DMS53 treated with DMSO at 0.1 percent for 48 hours (cell line): ENCODE data around the gene IGFALS.
"Not testable (repeated sequence)": the region's sequence is repeated elsewhere in the genome, so short reads cannot be mapped to it uniquely, and the experiment has no call there.

ENCODE experiments used
- DNase-seq: peaks from one replicate; lab custom pipeline; 2025; ENCODE audit not compliant: unreplicated experiment; lab: John Stamatoyannopoulos, UW

The IGFALS gene

GRCh38 chr16:1818204-1818872 is 24.8 kb upstream of the IGFALS start:
- no peak for DNase-seq

- DNase-seq: no peak
Measured at GRCh38 chr16:1817716-1818115, 24.2 kb upstream of the IGFALS start.

- no peak for DNase-seq
Measured at GRCh38 chr16:1817276-1817589, 23.7 kb upstream of the IGFALS start.

GRCh38 chr16:1816396-1817275 is 23.1 kb upstream of the IGFALS start:
- DNase-seq: no peak

- DNase-seq: no peak
Measured at GRCh38 chr16:1815461-1815860, 22.0 kb upstream of the IGFALS start.

- peak; percentile 19 for DNase-seq
Measured at GRCh38 chr16:1812732-1813163, 19.2 kb upstream of the IGFALS start.

GRCh38 chr16:1810536-1810935 is 17.0 kb upstream of the IGFALS start:
- no peak for DNase-seq

- DNase-seq: no peak
Measured at GRCh38 chr16:1810106-1810505, 16.6 kb upstream of the IGFALS start.

GRCh38 chr16:1809281-1809801 is 15.8 kb upstream of the IGFALS start:
- no peak for DNase-seq

GRCh38 chr16:1808691-1809090 is 15.2 kb upstream of the IGFALS start:
- DNase-seq: no peak

GRCh38 chr16:1807626-1808025 is 14.1 kb upstream of the IGFALS start:
- DNase-seq: no peak

GRCh38 chr16:1800701-1801100 is 7.2 kb upstream of the IGFALS start:
- DNase-seq: no peak

- not testable (repeated sequence) for DNase-seq
Measured at GRCh38 chr16:1799263-1799662, 5.8 kb upstream of the IGFALS start.

- DNase-seq: no peak
Measured at GRCh38 chr16:1794908-1795666, 1.6 kb upstream of the IGFALS start.

GRCh38 chr16:1794221-1794871 is 841 bp upstream of the IGFALS start:
- DNase-seq: no peak

- no peak for DNase-seq
Measured at GRCh38 chr16:1792836-1793577, 498 bp downstream of the IGFALS start.

GRCh38 chr16:1791943-1792812 is 1.3 kb downstream of the IGFALS start:
- no peak for DNase-seq

GRCh38 chr16:1791256-1791942 is 2.1 kb downstream of the IGFALS start:
- DNase-seq: no peak
